SU-DHL-6 (cell line): ENCODE data around the gene JPH3.

Experiments
- H2AFZ ChIP-seq: fragments of 200-600 bp; sonication (generic); 2 replicates; pipeline ENCODE4 v1.6.1; 2014; ENCODE audit warnings: low read depth, mild to moderate bottlenecking, moderate library complexity, mixed read lengths, antibody characterized with exemption, low read length; ENCODE audit not compliant: severe bottlenecking
- H3F3A ChIP-seq: fragments of 200-600 bp; shearing (Covaris generic); 2 replicates; pipeline ENCODE4 v1.6.0; 2016; ENCODE audit warnings: antibody characterized with exemption, mild to moderate bottlenecking; ENCODE audit not compliant: insufficient read depth
- H3K27ac ChIP-seq: fragments of 200-600 bp; sonication (generic); 2 replicates; pipeline ENCODE4 v1.5.1; 2016; ENCODE audit warnings: low read depth, mild to moderate bottlenecking, low read length, moderate library complexity, mixed read lengths
- H3K27me3 ChIP-seq: fragments of 200-600 bp; sonication (generic), shearing (Covaris generic); 2 replicates; pipeline ENCODE4 v1.6.0; 2014; ENCODE audit warnings: mild to moderate bottlenecking, low read length
- H3K36me3 ChIP-seq: fragments of 200-600 bp; sonication (generic); 2 replicates; pipeline ENCODE4 v1.6.1; 2014; ENCODE audit warnings: mild to moderate bottlenecking, low read length, mixed read lengths
- H3K4me2 ChIP-seq: fragments of 300-600, 200-600 bp; shearing (Covaris generic), sonication (generic); 2 replicates; pipeline ENCODE4 v1.6.0; 2014; ENCODE audit warnings: low read length, low read depth, mild to moderate bottlenecking; ENCODE audit not compliant: poor library complexity, severe bottlenecking
- H3K4me3 ChIP-seq: fragments of 200-600 bp; sonication (generic); 2 replicates; pipeline ENCODE4 v1.5.1; 2014; ENCODE audit warnings: antibody characterized with exemption, low read length, mild to moderate bottlenecking, mixed read lengths; ENCODE audit not compliant: insufficient read depth, poor library complexity, severe bottlenecking
- H3K79me2 ChIP-seq: fragments of 200-600 bp; sonication (generic); 2 replicates; pipeline ENCODE4 v1.6.1; 2014; ENCODE audit warnings: mild to moderate bottlenecking, low read length, moderate library complexity; ENCODE audit not compliant: insufficient read depth
- H3K9ac ChIP-seq: fragments of 200-600 bp; sonication (generic); 2 replicates; pipeline ENCODE4 v1.7.0; 2014; ENCODE audit warnings: mild to moderate bottlenecking, low read length
- H3K9me2 ChIP-seq: fragments of 200-600 bp; sonication (generic); replicated peaks from 2 replicates; pipeline ENCODE4 v1.6.1; 2014; ENCODE audit warnings: low read length; ENCODE audit not compliant: insufficient read depth
- H3K9me3 ChIP-seq: fragments of 200-600 bp; sonication (generic); 2 replicates; pipeline ENCODE4 v1.6.1; 2014; ENCODE audit warnings: low read length, mixed read lengths; ENCODE audit not compliant: insufficient read depth
- H4K20me1 ChIP-seq: fragments of 200-600 bp; sonication (generic); 2 replicates; pipeline ENCODE4 v1.6.1; 2014; ENCODE audit warnings: low read depth, mild to moderate bottlenecking, antibody characterized with exemption, low read length, moderate library complexity, mixed read lengths
- CTCF ChIP-seq: fragments of 200-600 bp; sonication (generic); IDR thresholded peaks from one replicate; pipeline ENCODE4 v1.5.1; 2017; ENCODE audit warnings: antibody characterized with exemption, mild to moderate bottlenecking, low read length, moderate library complexity; ENCODE audit not compliant: insufficient read depth, poor library complexity, severe bottlenecking
- EZH2phosphoT487 ChIP-seq: fragments of 200-600 bp; sonication (generic), shearing (Covaris generic); conservative IDR thresholded peaks from 2 replicates; pipeline ENCODE4 v1.6.1; 2018; ENCODE audit warnings: mild to moderate bottlenecking, antibody characterized with exemption, low read length, moderate library complexity, mixed read lengths

Gene JPH3

DNA sequence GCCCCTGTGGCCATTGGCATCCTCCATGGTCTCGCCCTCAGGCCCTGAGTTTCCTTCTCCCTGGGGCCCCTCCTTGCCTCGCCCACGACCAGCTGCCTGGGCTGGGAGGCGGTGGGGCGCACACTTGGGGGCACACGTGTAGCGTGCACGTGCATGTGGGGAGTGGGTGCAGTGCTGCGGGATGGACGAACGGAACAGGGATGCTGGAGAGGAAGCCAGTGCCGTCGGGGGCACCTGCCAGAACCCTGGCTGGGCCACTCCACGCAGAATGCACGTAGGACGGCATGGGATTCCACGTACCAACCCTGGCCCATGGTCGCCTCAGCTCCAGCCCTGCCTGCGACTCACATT is 83.1 kb downstream of the JPH3 start:
- Histone ChIP-seq H3K79me2 (no peaks in the 10 kb centered on the region), H3K27ac (no peak overlapping the region), H2AFZ (no peak overlapping the region), H3F3A (no peaks in the 10 kb centered on the region), H3K9me2 (no peaks in the 10 kb centered on the region), H3K36me3 (no peaks in the 10 kb centered on the region), H3K27me3 (no peaks in the 10 kb centered on the region), H3K9ac (no peak overlapping the region), H3K4me2 (no peak overlapping the region), H4K20me1 (no peaks in the 10 kb centered on the region), H3K4me3 (no peak overlapping the region), H3K9me3 (no peaks in the 10 kb centered on the region)
- no peak for TF ChIP-seq EZH2phosphoT487
- no peak for TF ChIP-seq CTCF

- H3K79me2 ChIP-seq = no peaks in the 10 kb centered on the region
- H3K4me2 ChIP-seq = no peak overlapping the region
These were observed 83.5 kb downstream of the JPH3 start for GRCh38 chr16:87685766-87686165.

GRCh38 chr16:87686697-87687096 is 84.4 kb downstream of the JPH3 start:
- no peaks in the 10 kb centered on the region for H3K79me2 ChIP-seq
- no peak overlapping the region for H3K9ac ChIP-seq
- no peaks in the 10 kb centered on the region for H3K27me3 ChIP-seq
- H3K36me3 ChIP-seq = no peaks in the 10 kb centered on the region
- no peaks in the 10 kb centered on the region for H3F3A ChIP-seq
- no peak overlapping the region for H3K4me2 ChIP-seq
- no peaks in the 10 kb centered on the region for H3K9me2 ChIP-seq
- no peak overlapping the region for H2AFZ ChIP-seq
- no peaks in the 10 kb centered on the region for H3K9me3 ChIP-seq
- no peak overlapping the region for H3K4me3 ChIP-seq
- TF ChIP-seq CTCF = no peak
- no peak for TF ChIP-seq EZH2phosphoT487
- H4K20me1 ChIP-seq = no peaks in the 10 kb centered on the region
- no peak overlapping the region for H3K27ac ChIP-seq

More at GRCh38 chr16:87685766-87686165, 83.5 kb downstream of the JPH3 start:
- TF ChIP-seq CTCF (no peak), EZH2phosphoT487 (no peak)
- Histone ChIP-seq H3K4me3 (no peak overlapping the region), H3K9me3 (no peaks in the 10 kb centered on the region), H3F3A (no peaks in the 10 kb centered on the region), H3K27ac (no peak overlapping the region), H4K20me1 (no peaks in the 10 kb centered on the region), H3K9ac (no peak overlapping the region), H2AFZ (no peak overlapping the region), H3K9me2 (no peaks in the 10 kb centered on the region), H3K27me3 (no peaks in the 10 kb centered on the region), H3K36me3 (no peaks in the 10 kb centered on the region)
